Measurements from ENCODE around the gene ABTB2.

DNA sequence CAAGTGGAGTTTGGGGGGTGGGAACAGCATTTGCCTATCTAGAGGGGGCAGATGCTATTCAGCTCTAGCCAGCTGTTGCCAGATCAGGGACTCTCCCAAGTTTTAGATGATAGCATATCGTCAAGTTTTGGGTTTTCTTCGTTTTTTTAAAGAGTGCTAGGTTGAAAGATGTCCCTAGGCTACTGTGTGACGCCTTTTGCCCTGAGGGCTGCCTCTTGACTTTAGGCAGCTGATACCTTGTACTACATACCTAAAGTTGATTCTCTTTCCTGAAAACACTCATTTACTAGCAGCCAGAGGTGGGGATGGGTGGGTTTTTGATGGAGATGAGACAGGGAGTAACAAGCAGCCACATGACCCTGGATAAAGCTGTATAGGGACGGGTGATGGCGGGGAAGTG, 87.1 kb downstream of the ABTB2 start:
- TF ChIP-seq, protein P1, sequence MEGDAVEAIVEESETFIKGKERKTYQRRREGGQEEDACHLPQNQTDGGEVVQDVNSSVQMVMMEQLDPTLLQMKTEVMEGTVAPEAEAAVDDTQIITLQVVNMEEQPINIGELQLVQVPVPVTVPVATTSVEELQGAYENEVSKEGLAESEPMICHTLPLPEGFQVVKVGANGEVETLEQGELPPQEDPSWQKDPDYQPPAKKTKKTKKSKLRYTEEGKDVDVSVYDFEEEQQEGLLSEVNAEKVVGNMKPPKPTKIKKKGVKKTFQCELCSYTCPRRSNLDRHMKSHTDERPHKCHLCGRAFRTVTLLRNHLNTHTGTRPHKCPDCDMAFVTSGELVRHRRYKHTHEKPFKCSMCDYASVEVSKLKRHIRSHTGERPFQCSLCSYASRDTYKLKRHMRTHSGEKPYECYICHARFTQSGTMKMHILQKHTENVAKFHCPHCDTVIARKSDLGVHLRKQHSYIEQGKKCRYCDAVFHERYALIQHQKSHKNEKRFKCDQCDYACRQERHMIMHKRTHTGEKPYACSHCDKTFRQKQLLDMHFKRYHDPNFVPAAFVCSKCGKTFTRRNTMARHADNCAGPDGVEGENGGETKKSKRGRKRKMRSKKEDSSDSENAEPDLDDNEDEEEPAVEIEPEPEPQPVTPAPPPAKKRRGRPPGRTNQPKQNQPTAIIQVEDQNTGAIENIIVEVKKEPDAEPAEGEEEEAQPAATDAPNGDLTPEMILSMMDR (IDR thresholded peaks at IDR 0.05; ENCODE audit: poor library complexity, severe bottlenecking): no peak
- TF ChIP-seq EP300 (conservative IDR thresholded peaks at IDR 0.05; ENCODE audit: poor library complexity, severe bottlenecking) (no peak), EZH2 (IDR thresholded peaks at IDR 0.05; ENCODE audit: borderline replicate concordance, insufficient read depth, low read length, poor library complexity, severe bottlenecking) (no peak), TAF1 (IDR thresholded peaks at IDR 0.05; ENCODE audit: low read depth) (no peak), POLR2AphosphoS5 (IDR thresholded peaks at IDR 0.05) (no peak), RAD21 (conservative IDR thresholded peaks at IDR 0.05) (no peak)

Measured in neural cell (in vitro differentiated cells).